DMS 273 treated with DMSO at 0.1 percent for 48 hours (cell line): ENCODE results near the gene MEGF6.

Experiments used
- DNase-seq: peaks from one replicate; lab custom pipeline; 2025; lab: John Stamatoyannopoulos, UW

MEGF6 gene

DNA sequence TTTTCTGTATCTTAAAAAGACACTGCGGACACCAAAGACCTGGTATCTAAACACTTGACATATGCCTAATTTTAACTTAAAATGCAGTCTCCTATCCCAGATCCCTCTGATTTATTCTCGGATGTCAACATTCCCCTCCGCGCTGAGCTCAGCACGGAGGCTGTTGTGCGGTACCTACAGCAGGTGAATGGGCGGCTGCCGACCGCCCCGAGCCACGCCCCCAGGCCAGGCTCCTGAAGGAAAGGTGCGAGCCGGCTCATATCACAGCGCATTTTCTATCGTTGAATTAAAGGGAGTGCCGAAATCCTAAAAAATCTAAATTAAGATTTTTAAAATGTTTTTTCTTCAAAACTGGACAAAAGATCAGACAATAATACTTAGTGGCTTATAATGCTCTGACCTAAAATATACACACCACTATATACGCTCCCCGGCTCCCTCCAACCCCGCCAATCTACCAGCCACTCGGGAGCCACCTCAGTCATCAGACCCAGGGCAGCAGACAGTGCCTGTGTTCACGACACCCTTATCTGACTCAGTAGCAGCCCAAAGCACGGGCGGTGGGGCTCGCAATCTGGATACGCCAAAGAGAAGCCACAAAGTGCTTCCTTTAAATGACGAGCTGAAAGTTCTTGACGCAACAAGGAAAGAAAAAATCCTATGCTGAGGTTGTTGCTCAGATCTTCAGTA lies 34.5 kb upstream of the MEGF6 start:
- no peak for DNase-seq

DNA sequence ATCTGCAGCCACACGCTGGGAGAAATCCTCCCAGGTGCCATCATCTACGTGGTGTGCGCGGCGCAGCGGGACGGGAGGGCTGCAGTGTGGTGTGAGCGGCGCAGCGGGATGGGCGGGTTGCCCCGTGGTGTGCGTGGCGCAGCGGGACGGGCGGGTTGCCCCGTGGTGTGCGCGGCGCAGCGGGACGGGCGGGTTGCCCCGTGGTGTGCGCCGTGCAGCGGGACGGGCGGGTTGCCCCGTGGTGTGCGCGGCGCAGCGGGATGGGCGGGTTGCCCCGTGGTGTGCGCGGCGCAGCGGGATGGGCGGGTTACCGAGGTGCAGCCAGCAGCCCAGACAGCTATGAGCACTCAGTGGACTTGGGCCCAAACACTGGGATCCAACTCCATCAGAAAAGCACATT lies 33.9 kb upstream of the MEGF6 start:
- DNase-seq, result no peak

DNA sequence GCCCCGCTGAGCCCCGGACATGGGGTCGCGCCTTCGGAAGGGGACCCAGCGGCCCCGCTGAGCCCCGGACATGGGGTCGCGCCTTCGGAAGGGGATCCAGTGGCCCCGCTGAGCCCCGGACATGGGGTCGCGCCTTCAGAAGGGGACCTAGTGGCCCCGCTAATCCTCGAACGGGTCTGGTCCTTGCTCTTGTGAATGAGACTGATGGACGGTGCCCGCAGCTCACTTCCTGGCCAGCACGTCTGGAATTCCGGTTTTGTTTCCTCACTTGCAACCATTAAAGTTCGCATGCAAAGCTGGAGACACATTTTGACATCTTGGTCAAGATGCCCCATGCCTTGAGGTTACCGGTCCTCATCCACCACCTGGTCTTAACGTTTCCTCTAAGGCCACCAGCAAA lies 33.0 kb upstream of the MEGF6 start:
- no peak for DNase-seq

DNA sequence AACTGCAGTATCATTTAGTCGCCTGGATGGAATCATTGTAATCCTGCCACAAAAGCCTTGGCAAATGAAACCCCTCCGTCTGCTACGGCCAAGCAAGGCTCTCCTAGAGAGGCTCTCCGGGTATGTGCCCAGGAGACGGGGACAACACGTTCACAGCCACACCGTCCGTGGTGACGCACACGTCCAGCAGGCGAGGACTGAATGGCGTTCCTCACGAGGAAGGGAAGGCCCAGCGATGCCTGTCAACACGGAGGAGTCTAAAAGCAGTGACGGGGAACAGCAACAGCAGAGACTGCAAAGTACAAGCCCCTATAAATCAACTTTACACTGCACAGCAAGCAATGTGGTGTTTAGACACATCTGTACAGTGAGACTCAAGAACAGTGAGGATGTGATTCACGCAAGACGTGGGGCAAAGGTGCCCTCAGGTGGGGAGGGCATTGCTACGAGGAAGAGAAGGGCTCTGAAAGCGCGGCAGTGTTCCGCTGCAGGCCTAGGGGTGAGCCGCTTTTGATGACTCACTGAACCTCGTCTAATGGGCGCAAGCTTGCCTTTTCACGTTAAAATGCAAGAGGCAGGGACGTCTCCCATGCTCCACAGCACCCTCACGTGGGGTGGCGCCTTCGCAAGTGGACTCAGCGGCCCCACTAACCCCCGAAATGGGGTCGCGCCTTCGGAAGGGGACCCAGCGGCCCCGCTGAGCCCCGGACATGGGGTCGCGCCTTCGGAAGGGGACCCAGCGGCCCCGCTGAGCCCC lies 31.8 kb upstream of the MEGF6 start:
- no peak for DNase-seq

DNA sequence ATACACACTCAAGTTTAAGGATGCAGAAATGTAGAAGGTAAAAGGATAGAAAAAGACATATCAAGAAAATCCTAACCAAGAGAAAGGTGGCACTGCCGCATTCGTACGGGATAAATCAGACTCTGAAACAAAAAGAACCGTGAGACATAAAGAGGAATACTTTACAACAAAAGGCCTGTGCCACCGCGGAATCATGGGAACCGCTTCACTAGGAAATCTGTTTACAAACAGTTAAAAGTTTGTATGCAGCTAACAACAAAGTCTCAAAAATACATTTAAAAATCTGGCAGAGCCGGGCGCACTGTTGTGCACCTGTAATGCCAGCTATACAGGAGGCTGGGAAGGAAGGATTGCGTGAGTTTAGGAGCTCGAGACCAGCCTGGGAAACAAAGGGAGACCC lies 30.5 kb upstream of the MEGF6 start:
- DNase-seq, result no peak

DNA sequence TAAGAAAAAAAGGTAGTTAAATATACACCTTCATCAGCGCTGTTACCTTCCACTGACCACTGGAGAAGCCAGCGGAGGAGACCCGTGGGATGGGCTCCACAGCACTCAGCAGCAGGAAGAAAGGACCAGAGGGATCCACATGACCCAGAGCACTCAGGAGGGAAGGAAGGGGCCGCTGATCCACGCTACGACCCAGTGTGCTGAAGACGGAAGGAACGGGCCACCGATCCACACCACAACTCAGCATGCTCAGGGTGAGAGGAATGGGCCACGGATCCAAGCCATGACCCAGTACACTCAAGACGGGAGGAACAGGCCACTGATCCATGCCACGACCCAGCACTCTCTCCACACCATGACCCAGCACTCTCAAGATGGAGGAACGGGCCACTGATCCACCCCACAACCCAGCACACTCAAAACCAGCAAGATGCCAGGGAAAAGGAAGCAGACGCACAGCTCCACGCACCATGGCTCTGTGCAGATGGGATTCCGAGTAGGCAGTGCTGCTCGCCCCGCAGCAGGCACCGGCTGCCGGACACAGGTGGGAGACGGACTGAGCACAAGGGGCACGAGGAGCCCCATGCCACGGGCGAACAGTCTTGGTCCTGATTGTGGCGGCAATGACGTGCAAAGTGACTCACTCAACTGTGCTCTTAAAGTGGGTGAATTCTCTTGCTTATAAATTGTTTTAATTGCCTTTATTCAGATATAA lies 29.9 kb upstream of the MEGF6 start:
- no peak for DNase-seq

DNA sequence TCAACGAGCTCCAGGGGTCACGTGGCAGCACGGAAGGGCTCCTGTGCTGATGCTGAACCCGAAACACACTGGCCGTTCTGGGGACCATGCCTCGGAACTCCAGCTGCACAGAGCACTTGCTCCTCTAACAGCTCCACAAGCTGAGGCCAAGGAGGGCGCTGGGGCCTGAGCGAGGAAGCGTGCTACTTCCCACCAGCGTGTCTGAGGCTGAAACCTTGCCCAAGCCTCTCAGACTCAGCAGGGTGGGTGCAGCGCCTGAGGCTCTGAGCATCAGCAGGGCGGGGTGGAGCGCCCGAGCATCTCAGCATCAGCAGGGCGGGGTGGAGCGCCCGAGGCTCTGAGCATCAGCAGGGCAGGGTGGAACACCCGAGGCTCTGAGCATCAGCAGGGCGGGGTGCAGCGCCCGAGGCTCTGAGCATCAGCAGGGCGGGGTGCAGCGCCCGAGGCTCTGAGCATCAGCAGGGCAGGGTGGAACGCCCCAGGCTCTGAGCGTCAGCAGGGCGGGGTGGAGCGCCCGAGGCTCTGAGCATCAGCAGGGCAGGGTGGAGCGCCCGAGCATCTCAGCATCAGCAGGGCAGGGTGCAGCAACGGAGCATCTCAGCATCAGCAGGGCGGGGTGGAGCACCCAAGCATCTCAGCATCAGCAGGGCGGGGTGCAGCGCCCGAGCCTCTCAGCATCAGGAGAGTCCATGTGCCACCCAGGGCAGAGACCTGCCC lies 29.0 kb upstream of the MEGF6 start:
- DNase-seq, result no peak

DNA sequence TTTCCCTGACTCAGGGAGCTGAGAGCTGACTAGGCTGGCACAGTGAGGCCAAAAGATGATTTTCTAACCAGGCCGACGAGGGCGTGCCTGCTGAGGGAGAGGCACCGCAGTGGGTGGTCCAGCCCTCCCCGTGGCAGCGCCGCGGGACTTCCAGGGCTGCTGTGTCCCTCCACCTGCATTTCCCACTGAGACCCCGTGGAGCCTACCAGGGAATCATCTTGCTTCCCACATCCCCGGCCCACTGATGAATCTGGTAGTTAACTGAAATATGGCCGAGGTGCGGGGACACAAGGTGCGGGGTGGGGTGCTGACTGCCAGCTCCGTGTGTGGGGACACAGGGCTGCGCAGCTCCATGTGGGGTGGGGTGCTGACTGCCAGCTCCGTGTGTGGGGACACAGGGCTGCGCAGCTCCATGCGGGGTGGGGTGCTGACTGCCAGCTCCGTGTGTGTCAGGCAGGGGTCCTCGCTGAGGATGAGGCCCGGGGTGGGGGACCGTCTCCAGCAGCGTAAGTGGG lies 28.1 kb upstream of the MEGF6 start:
- DNase-seq, result no peak

DNA sequence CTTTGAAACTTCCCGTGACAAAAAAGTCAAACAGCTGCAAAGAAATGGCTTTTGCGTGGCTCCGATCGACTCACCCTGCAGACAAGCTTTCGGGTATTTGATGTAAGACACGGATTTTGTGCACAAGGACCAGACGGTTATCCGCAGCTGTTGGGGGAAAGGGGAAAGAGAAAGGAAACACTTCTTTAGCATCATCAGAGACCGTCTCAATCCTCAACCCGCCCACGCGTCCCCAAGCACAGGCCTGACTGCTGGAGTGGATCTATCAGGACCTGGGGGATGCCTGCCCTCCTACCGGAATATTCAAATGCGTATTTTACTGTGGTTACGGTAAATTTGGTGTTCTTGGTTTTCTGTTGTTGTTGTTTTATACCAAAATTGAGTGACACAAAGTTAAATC lies 27.4 kb upstream of the MEGF6 start:
- DNase-seq, result no peak

DNA sequence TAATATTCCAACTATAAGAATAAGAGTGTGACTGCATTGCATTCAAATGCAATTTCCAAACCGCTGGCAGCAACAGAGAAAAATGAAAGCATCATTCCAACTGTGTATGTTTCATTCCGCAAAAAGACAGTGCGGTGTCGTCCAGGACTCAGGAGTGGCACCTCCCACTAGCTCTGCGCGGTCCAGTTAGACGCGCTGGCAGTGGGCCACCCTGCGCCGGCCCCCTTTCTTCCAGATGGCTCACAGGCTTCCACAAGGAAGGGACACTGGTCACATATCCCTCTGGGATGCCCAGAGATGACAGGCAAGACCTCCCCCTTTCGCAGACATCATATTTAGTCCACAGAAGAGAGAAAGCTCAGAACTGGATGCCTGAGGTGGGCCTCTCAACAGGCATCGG lies 26.7 kb upstream of the MEGF6 start:
- no peak for DNase-seq

DNA sequence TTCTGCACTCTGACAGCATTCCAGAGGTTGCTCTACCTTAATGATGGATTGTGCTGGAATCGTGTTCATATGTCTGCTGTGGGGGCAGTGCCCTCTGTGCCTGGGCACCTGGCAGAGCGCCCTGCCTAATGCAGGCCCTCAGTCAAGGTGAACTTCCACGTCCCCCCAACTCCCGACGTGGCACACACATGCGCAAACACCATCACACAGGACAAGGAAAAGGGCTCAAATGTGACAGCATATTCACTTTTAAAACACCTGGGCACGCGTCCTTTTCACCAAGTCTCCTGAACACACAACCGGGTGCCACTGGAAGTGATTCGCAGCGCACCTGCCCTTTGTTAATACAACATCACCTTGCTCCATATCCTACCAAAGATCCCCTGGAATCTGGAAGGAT lies 25.2 kb upstream of the MEGF6 start:
- DNase-seq, result no peak

DNA sequence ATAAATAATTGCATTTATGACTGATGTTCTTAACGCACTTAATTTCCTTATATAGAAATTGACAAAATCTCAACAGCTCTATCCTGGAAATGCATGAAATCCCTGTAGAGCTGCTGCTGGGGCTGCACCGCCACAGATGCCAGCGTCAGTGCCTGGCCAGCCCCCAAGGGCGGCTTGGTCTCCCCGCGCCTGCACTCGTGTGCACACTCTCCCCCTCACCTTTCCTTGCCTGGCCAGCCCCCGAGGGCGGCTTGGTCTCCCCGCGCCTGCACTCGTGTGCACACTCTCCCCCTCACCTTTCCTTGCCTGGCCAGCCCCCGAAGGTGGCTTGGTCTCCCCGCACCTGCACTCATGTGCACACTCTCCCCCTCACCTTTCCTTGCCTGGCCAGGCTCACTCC lies 24.8 kb upstream of the MEGF6 start:
- no peak for DNase-seq

DNA sequence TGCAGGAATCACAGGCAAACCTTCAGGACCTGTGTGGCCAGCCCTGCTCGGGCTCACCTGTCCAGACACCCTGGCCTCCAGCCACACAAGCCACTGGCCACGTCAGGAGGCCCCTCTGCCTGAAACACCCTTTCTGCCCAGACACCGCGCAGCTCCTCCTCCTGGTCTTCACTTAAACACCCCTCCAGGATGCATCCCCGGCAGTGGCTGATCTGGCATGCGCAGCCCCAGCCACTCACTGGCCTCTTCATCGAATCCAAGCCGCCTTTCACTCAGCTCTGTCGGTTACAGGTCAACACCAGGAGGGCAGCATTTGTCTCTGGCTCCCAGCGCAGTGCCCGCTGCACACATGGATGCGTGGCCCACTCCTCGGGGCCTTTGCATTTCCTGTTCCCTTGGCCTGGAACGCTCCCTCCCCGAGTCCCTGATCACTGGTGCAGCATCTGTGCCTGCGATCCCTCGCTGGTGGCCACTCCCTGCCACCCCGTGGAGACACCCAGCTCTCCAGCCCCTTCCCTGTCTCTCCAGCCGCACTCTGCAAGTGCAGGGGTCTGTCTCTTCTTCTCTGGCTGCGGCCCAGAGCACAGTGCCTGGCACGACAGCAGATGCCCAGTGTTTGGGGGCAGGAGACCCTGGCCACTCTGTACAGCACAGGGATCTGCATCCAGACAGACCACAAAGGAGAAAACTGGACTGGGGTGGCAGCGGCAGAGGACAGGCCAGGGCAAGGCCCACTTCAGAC lies 22.9 kb upstream of the MEGF6 start:
- no peak for DNase-seq

DNA sequence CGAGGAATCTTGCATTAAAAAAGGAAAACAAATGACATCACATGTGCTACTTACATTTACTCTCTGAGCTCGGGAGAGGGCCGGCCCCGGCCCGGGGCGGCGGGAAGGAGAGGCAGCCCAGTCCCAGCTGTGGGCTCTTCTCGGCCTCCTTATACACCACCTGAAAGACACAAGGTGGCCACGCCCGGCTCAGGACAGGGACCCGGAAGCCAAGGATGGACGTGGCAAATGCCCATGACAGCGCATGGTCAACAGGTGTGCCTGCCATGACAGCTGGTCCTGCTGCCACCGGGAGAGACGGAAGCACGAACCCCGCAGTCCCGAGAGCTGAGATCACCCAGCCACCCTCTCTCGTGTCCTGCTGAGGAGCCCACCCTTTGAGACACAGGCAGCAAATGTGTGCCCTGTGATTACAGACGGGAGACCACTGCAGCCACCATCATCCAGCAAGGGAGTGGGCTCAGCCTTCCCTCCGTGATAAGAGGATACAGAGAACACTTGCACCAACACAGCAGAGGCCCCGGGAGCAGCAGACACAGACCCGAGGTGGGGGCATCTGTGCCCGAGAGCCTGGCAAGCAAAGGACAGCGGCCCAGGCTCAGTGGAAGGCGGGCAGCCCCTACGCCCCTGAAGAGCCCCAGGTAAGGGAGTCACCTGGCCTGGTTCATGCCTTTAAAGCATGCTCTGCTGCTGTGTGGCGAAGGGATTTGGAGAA lies 22.2 kb upstream of the MEGF6 start:
- DNase-seq, result no peak

DNA sequence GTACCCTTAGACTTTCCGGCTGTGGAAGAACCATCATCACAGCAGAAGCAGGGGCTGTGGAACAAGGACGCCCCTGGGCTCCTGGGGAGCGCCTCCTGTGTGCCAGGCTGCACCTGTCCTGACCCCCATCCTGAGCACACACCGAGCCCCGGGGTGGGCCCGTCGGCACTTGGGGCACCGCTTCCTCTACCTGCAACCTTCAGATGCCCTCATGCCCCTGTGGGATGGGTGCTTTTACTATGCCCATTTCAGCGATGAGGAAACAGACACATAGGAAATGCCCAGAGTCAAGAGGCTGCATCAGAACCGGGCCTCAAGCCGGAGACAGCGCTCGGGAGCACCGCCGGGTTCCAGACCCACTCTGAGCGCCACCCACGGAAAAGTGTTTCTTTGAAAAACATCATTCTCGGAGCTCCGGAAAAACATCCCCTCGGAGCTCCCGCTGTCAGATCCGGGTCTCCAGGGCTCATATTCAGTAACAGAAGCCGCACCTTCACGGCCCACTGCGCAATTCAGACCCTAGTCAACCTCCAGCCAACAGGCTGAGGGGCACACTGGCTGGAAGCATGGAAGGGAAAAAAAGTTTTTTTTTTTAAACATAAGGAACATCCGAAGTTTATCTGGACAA lies 21.5 kb upstream of the MEGF6 start:
- no peak for DNase-seq

DNA sequence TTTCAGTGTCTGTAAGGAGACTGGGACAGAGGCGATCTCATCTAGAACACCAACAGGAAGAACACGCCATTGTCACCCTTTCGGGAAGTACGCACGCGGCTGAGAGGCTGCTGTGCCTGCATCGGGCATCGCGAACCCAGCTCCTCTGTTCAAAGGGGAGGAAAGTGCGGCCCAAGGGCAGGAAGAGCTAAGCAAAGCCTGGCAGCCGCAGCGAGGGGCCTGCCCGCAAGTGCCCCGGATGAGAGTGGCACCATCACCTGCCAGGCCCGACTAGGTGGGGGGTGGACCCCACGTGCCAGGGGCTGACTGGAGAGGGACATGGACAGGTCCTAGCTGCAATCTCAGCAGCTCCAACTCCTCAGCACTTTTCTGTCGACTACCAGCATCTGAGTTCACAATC lies 21.0 kb upstream of the MEGF6 start:
- no peak for DNase-seq

DNA sequence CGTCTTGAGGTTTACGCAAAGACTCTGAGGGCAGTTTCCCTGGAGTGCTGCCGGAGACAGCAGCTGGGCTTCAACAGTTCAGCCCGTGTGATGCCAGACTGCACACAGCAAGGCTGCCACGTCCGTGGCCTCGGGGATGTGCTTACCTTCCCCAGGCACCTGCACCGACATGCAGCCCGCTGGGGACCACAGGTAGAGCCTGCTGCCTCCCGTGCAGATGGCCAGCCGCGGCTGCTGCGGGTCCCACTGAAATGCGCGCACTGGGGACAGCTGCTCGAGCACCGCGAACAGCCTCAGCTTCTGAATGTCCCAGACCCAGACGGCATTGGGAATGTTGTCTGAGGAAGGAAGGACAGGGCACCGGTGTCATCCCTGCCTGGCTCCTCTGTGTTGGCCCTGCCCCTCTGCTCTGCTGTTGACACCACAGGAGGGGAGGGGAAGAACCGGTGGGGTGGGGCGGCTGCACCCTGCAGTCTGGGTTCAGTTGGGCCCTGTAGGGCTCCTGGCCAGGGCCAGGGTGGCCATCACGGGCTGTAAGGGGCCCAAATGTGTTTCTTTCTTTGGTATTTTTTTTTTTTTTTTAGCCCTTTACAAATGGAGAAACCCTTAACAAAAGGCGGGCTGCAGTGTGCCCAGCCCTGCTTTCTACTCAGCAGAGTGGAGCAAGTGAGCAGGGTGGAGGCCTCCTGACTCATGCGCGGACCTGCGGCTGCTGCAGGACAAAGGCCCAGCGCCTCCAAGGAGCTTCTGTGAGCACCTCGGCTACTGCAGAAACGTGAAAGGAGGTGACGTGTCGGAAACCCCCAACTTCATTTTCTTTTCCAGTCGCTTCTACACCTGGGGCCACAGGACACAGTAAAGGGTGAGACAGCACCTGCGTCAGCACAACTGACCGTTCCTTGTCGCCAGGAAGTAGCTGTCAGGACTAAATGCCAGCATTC lies 20.3 kb upstream of the MEGF6 start:
- no peak for DNase-seq

DNA sequence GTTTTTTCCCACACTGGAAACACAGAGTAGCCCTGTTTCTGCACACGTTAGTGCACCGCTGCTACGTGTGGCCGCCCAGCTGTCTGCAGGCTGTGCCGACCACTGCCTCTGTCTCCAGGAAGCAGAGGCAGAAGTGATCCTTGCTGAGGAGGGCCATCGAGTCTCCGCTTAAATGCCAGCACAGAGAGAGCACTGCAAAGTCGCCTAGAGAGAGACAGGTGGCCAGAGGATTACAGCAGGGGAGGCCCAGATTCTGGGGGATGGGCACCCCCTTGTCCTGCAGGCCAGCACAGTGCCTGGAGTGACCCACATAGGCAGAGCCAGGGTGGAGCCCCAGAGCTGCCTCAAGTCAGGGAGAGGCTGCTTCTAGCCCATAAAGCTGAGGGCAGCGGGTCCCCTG lies 19.6 kb upstream of the MEGF6 start:
- DNase-seq, result no peak

DNA sequence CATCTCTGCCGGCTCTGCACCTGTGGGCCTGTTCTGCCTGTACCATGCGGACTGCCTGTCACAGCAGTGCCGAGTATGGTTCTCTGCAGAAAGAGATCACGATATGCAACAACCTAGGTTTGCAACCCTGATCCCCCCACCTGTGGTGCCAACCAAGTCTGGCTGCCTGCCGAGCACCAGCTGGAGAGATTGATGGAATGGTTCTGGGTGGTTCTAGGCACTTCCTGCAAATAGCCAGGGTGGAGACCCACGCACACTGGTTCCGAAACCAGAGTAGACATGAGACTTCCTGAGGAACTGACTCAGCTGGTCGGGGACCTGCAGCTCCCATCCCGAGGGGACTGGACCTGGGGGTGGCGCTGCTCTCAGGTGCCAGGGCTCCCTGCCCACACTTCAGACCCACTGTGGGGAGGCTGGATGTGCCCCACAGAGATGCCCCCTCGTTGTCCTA lies 18.9 kb upstream of the MEGF6 start:
- no peak for DNase-seq
